ENCODE measurements around the gene DDX27. TPM values are rescaled to one million over a fixed set of nuclear protein-coding genes. Genes with fewer than 3 reads are reported as not detected.

DDX27 gene
- total and polyA plus RNA-seq, 9 of the 15 experiments (the other 6 are each of a cell fraction or from before 2014, with no cell fraction given), result 17.9 to 79.3 (median 57.0) TPM

DNA sequence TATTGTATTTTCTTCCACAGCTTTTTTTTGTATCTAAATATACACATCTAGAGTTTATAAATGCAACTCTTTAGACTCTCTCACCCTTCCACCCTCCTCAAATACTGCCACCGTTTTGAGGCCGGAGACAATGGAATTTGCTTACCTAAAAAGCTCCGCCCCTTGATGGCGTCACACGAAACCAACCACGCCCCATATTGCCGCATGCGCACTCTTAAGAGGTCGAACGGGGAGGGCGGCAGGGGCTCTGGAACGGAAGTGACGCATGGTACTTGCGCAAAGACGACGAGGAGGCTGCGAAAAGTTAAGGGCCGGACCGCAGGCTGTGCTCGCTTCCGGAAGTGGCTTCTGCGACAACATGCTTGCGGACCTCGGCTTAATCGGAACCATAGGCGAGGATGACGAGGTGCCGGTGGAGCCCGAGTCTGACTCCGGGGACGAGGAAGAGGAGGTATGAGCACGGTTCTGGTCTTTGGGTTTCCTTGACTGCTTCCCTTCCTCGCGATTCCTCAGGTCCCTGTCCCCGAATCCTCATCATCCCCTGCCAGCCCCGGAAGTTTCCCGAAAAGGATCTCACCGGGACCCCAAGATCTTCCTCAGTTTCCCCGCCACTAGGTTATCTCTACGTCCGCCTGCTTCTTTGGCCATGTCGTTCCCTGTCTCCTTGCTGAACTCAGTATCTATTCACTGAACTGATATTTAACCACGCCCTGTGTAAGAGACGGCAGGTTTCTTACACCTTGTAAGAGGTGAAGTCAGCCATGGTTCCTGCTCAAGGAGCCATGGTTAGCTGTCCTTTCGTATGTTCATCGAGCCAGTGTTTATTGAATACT is at the start of gene DDX27 (continued):
- TF ChIP-seq HCFC1 (IDR thresholded peaks at IDR 0.05; ENCODE audit: low read depth, low read length), result peak; percentile 66
- TF ChIP-seq SUPT5H (IDR thresholded peaks at IDR 0.05), result peak; percentile 91
- TF ChIP-seq CREM (IDR thresholded peaks at IDR 0.05; ENCODE audit: low read depth), result peak; percentile 99
- TF ChIP-seq, protein P1, sequence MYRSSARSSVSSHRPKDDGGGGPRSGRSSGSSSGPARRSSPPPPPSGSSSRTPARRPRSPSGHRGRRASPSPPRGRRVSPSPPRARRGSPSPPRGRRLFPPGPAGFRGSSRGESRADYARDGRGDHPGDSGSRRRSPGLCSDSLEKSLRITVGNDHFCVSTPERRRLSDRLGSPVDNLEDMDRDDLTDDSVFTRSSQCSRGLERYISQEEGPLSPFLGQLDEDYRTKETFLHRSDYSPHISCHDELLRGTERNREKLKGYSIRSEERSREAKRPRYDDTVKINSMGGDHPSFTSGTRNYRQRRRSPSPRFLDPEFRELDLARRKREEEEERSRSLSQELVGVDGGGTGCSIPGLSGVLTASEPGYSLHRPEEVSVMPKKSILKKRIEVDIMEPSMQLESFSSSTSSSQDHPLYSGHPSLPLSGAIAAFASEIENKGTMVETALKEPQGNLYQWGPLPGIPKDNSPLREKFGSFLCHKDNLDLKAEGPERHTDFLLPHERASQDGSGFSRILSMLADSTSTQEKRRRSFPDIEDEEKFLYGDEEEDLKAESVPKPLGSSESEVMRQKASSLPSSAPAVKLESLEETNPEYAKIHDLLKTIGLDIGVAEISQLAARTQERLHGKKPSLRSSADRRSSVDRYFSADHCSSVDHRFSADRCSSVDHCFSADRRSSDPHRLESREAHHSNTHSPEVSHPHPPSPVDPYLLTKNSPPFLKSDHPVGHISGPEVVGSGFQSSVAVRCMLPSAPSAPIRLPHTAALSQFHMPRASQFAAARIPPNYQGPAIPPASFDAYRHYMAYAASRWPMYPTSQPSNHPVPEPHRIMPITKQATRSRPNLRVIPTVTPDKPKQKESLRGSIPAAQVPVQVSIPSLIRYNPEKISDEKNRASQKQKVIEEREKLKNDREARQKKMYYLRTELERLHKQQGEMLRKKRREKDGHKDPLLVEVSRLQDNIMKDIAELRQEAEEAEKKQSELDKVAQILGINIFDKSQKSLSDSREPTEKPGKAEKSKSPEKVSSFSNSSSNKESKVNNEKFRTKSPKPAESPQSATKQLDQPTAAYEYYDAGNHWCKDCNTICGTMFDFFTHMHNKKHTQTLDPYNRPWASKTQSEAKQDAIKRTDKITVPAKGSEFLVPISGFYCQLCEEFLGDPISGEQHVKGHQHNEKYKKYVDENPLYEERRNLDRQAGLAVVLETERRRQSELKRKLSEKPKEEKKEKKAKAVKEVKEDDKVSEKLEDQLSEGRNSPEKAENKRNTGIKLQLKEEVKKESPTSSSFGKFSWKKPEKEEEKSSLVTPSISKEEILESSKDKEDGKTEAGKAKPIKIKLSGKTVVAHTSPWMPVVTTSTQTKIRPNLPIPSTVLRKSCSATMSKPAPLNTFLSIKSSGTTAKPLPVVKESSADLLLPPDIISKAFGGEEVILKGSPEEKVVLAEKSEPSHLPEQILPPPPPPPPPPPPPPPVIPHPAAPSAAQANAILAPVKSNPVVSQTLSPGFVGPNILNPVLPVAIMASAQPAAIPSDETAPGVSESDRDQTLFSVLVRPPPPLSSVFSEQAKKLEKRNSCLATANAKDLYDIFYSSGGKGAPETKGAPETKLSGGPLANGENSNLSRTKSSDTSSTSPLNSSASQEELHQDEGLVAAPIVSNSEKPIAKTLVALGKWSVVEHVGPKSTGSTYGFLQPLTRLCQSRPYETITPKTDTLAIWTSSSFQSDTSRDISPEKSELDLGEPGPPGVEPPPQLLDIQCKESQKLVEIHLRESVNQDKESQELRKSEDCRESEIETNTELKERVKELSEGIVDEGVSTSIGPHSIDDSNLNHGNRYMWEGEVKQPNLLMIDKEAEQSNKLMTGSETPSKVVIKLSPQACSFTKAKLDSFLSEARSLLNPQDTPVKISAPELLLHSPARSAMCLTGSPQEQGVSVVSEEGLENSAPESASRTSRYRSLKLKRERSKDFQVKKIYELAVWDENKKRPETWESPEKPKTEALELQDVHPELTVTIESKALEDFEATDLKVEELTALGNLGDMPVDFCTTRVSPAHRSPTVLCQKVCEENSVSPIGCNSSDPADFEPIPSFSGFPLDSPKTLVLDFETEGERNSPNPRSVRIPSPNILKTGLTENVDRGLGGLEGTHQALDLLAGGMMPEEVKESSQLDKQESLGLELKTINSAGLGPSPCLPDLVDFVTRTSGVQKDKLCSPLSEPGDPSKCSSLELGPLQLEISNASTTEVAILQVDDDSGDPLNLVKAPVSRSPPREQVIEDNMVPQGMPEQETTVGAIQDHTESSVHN (IDR thresholded peaks at IDR 0.05; ENCODE audit: borderline replicate concordance in 1 of 2, low read depth in 1 of 2), result no peak
- TF ChIP-seq ZKSCAN3 (CRISPR knock-in tag; IDR thresholded peaks at IDR 0.05), result no peak
- TF ChIP-seq ELF1 (tag; IDR thresholded peaks at IDR 0.05), result peak; percentile 84
- no peak for TF ChIP-seq PHF21A (IDR thresholded peaks at IDR 0.05; ENCODE audit: borderline replicate concordance, low read depth)
- TF ChIP-seq, protein P2, sequence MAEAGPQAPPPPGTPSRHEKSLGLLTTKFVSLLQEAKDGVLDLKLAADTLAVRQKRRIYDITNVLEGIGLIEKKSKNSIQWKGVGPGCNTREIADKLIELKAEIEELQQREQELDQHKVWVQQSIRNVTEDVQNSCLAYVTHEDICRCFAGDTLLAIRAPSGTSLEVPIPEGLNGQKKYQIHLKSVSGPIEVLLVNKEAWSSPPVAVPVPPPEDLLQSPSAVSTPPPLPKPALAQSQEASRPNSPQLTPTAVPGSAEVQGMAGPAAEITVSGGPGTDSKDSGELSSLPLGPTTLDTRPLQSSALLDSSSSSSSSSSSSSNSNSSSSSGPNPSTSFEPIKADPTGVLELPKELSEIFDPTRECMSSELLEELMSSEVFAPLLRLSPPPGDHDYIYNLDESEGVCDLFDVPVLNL (CRISPR knock-in tag; IDR thresholded peaks at IDR 0.05; ENCODE audit: low read depth), result no peak
- TF ChIP-seq HMG20A (CRISPR knock-in tag; conservative IDR thresholded peaks at IDR 0.05), result no peak
- TF ChIP-seq ZNF224 (CRISPR knock-in tag; IDR thresholded peaks at IDR 0.05), result no peak
- no peak for TF ChIP-seq RBM14 (IDR thresholded peaks at IDR 0.05; ENCODE audit: borderline replicate concordance, insufficient read depth, low read depth, low read length)
- no peak for TF ChIP-seq SMARCA5 (IDR thresholded peaks at IDR 0.05)
- TF ChIP-seq, protein P3, sequence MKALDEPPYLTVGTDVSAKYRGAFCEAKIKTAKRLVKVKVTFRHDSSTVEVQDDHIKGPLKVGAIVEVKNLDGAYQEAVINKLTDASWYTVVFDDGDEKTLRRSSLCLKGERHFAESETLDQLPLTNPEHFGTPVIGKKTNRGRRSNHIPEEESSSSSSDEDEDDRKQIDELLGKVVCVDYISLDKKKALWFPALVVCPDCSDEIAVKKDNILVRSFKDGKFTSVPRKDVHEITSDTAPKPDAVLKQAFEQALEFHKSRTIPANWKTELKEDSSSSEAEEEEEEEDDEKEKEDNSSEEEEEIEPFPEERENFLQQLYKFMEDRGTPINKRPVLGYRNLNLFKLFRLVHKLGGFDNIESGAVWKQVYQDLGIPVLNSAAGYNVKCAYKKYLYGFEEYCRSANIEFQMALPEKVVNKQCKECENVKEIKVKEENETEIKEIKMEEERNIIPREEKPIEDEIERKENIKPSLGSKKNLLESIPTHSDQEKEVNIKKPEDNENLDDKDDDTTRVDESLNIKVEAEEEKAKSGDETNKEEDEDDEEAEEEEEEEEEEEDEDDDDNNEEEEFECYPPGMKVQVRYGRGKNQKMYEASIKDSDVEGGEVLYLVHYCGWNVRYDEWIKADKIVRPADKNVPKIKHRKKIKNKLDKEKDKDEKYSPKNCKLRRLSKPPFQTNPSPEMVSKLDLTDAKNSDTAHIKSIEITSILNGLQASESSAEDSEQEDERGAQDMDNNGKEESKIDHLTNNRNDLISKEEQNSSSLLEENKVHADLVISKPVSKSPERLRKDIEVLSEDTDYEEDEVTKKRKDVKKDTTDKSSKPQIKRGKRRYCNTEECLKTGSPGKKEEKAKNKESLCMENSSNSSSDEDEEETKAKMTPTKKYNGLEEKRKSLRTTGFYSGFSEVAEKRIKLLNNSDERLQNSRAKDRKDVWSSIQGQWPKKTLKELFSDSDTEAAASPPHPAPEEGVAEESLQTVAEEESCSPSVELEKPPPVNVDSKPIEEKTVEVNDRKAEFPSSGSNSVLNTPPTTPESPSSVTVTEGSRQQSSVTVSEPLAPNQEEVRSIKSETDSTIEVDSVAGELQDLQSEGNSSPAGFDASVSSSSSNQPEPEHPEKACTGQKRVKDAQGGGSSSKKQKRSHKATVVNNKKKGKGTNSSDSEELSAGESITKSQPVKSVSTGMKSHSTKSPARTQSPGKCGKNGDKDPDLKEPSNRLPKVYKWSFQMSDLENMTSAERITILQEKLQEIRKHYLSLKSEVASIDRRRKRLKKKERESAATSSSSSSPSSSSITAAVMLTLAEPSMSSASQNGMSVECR (CRISPR knock-in tag; IDR thresholded peaks at IDR 0.05), result 0 out of 2 replicates have a peak, but pooled peaks have one; percentile 33
- TF ChIP-seq RBM15 (IDR thresholded peaks at IDR 0.05; ENCODE audit: insufficient read depth, low read length), result no peak
